22Rv1 (cell line): ENCODE results near the gene PPIL3.
A peak's percentile ranks its signal among the peaks of the same experiment; 100 is the strongest.

Source experiments
- CTCF ChIP-seq: fragments of 450-650 bp; IDR thresholded peaks from 2 replicates; pipeline ENCODE4 v1.5.1; 2017; ENCODE audit warnings: mild to moderate bottlenecking
- ZFX ChIP-seq: fragments of 450-650 bp; IDR thresholded peaks from 2 replicates; pipeline ENCODE4 v1.6.1; 2017; ENCODE audit warnings: antibody characterized with exemption, borderline replicate concordance

- TF ChIP-seq CTCF (peak; percentile 80), ZFX (no peak)
Observed at GRCh38 chr2:200901459-200902072, 12.7 kb upstream of the PPIL3 start.
